H1 (cell line): ENCODE results near the gene PSORS1C1. TPM values are rescaled to one million over a fixed set of nuclear protein-coding genes. Genes with fewer than 3 reads are reported as not detected.
"Not testable (repeated sequence)": the region's sequence is repeated elsewhere in the genome, so short reads cannot be mapped to it uniquely, and the experiment has no call there.

ENCODE experiments used
- CTCF ChIA-PET: fragments of 300-600 bp; sonication (Branson Sonifier 250); formaldehyde crosslinking; loops from one replicate; lab custom pipeline; 2021; ENCODE audit not compliant: partially characterized antibody; lab: Charles Lee
- POLR2A ChIA-PET: fragments of 300-600 bp; sonication (Branson Sonifier 250); formaldehyde crosslinking; loops from one replicate; lab custom pipeline; 2021; ENCODE audit warnings: inconsistent platforms; ENCODE audit not compliant: partially characterized antibody; lab: Charles Lee
- DNase-seq, 2 experiments: peaks; one replicate each; pipeline versions ENCODE4 v3.0.0 to v3.0.0-alpha.2; 2010 to 2022; ENCODE audit warnings: low spot score in 2 of 2, low read depth in 1 of 2, mixed read lengths in 1 of 2
- FAIRE-seq: peaks from 2 replicates; lab custom pipeline; 2011; peaks lifted over from hg19 to GRCh38; lab: Jason Lieb, UNC
- H2AFZ ChIP-seq: 2 replicates; pipeline ENCODE4 v1.8.1; 2012; ENCODE audit warnings: low read length, inconsistent platforms
- H2AK5ac ChIP-seq: 2 replicates; pipeline ENCODE4 v1.6.1; 2013; ENCODE audit warnings: low read depth, low read length
- H2BK120ac ChIP-seq: replicated peaks from 2 replicates; pipeline ENCODE3; 2013; ENCODE audit warnings: low read depth, low read length, inconsistent platforms
- H2BK12ac ChIP-seq: 2 replicates; pipeline ENCODE4 v1.6.1; 2013; ENCODE audit warnings: low read depth, low read length
- H2BK15ac ChIP-seq: 2 replicates; pipeline ENCODE4 v1.6.1; 2013; ENCODE audit warnings: low read length
- H2BK20ac ChIP-seq: 2 replicates; pipeline ENCODE4 v1.6.1; 2013; ENCODE audit warnings: low read length
- H2BK5ac ChIP-seq: 2 replicates; pipeline ENCODE4 v1.6.1; 2013; ENCODE audit warnings: low read depth, low read length
- H3K14ac ChIP-seq: 2 replicates; pipeline ENCODE4 v1.6.1; 2013; ENCODE audit warnings: inconsistent platforms; ENCODE audit not compliant: insufficient read length
- H3K18ac ChIP-seq: 2 replicates; pipeline ENCODE4 v1.6.1; 2013; ENCODE audit warnings: low read length; ENCODE audit errors: extremely low read depth
- H3K23ac ChIP-seq: 2 replicates; pipeline ENCODE4 v1.6.1; 2013; ENCODE audit warnings: inconsistent platforms; ENCODE audit not compliant: insufficient read length
- H3K23me2 ChIP-seq: 2 replicates; pipeline ENCODE4 v1.6.1; 2013; ENCODE audit warnings: low read depth, low read length
- H3K27ac ChIP-seq: 2 replicates; pipeline ENCODE4 v1.6.1; 2011; ENCODE audit warnings: low read depth, low read length, inconsistent platforms
- H3K27me3 ChIP-seq, 4 experiments: replicated peaks in 1 of 4; 1 replicate in 1 of 4; 2 replicates in 3 of 4; pipeline versions ENCODE4 v1.6.1 to v1.8.1; 2011 to 2013; ENCODE audit warnings: low read length in 3 of 4, mild to moderate bottlenecking in 3 of 4, inconsistent platforms in 2 of 4, mixed read lengths in 2 of 4, moderate library complexity in 1 of 4; ENCODE audit not compliant: control insufficient read depth in 3 of 4, insufficient read depth in 3 of 4; ENCODE audit errors: extremely low read depth in 1 of 4
- H3K36me3 ChIP-seq, 4 experiments: 2 replicates each; pipeline versions ENCODE4 v1.6.1 to v1.8.1; 2011 to 2013; ENCODE audit warnings: mild to moderate bottlenecking in 4 of 4, low read length in 3 of 4, moderate library complexity in 2 of 4, control low read depth in 1 of 4, inconsistent platforms in 1 of 4; ENCODE audit not compliant: insufficient read depth in 4 of 4, control insufficient read depth in 2 of 4
- H3K4ac ChIP-seq: replicated peaks from 2 replicates; pipeline ENCODE3; 2013; ENCODE audit warnings: low read length, low read depth, mixed read lengths, inconsistent platforms; ENCODE audit not compliant: insufficient read length
- H3K4me1 ChIP-seq, 4 experiments: replicated peaks in 1 of 4; 1 replicate in 1 of 4; 2 replicates in 3 of 4; pipeline versions ENCODE4 v1.6.1 to v1.8.1; 2011 to 2013; ENCODE audit warnings: low read length in 3 of 4, inconsistent platforms in 2 of 4, mixed read lengths in 1 of 4; ENCODE audit not compliant: insufficient read depth in 4 of 4, control insufficient read depth in 3 of 4
- H3K4me2 ChIP-seq, 2 experiments: 2 replicates each; pipeline versions ENCODE4 v1.6.1 to v1.8.1; 2011 to 2013; ENCODE audit warnings: low read depth in 2 of 2, low read length in 2 of 2, control low read depth in 1 of 2, inconsistent platforms in 1 of 2, mild to moderate bottlenecking in 1 of 2; ENCODE audit not compliant: insufficient read depth in 1 of 2
- H3K4me3 ChIP-seq, 4 experiments: fragments of 200-600, 300-600 bp in 1 of 4; sonication (generic), shearing (Covaris generic), sonication (Bioruptor Twin) in 1 of 4; 2 replicates each; pipeline versions ENCODE4 v1.5.1 to v1.8.1; 2011 to 2016; ENCODE audit warnings: low read length in 4 of 4, low read depth in 3 of 4, control low read depth in 2 of 4, inconsistent platforms in 2 of 4, mild to moderate bottlenecking in 2 of 4, mixed read lengths in 1 of 4, moderate library complexity in 1 of 4; ENCODE audit not compliant: insufficient read depth in 2 of 4; ENCODE audit errors: extremely low read depth in 1 of 4
- H3K56ac ChIP-seq: replicated peaks from 2 replicates; pipeline ENCODE3; 2013; ENCODE audit warnings: low read depth, mild to moderate bottlenecking, mixed read lengths, low read length, inconsistent platforms; ENCODE audit not compliant: insufficient read length
- H3K79me1 ChIP-seq: 2 replicates; pipeline ENCODE4 v1.6.1; 2013; ENCODE audit warnings: low read depth, low read length, control low read depth
- H3K79me2 ChIP-seq, 2 experiments: 2 replicates each; pipeline versions ENCODE4 v1.6.1 to v1.8.1; 2012 to 2013; ENCODE audit warnings: low read length in 2 of 2, mild to moderate bottlenecking in 2 of 2, inconsistent platforms in 1 of 2; ENCODE audit not compliant: insufficient read depth in 2 of 2, control insufficient read depth in 1 of 2
- H3K9ac ChIP-seq, 4 experiments: replicated peaks in 1 of 4; 1 replicate in 1 of 4; 2 replicates in 3 of 4; pipeline versions ENCODE4 v1.6.1 to v1.8.1; 2011 to 2013; ENCODE audit warnings: low read depth in 3 of 4, low read length in 3 of 4, control low read depth in 2 of 4, mild to moderate bottlenecking in 2 of 4, moderate library complexity in 2 of 4, inconsistent platforms in 1 of 4; ENCODE audit errors: extremely low read depth in 1 of 4
- H3K9me3 ChIP-seq, 2 experiments: 2 replicates each; pipeline versions ENCODE4 v1.6.1 to v1.8.1; 2012 to 2013; ENCODE audit warnings: mild to moderate bottlenecking in 2 of 2, moderate library complexity in 2 of 2, control low read depth in 1 of 2, inconsistent platforms in 1 of 2, low read depth in 1 of 2, low read length in 1 of 2, mixed read lengths in 1 of 2; ENCODE audit not compliant: insufficient read depth in 2 of 2
- H4K20me1 ChIP-seq, 2 experiments: replicated peaks in 1 of 2; 2 replicates each; pipeline versions ENCODE3 to v1.8.1; 2011 to 2013; ENCODE audit warnings: inconsistent platforms in 2 of 2, low read length in 2 of 2, mild to moderate bottlenecking in 1 of 2; ENCODE audit not compliant: insufficient read depth in 2 of 2, control insufficient read depth in 1 of 2
- H4K5ac ChIP-seq: 2 replicates; pipeline ENCODE4 v1.6.1; 2013; ENCODE audit warnings: low read length, low read depth, mixed read lengths, inconsistent platforms; ENCODE audit not compliant: insufficient read length
- H4K8ac ChIP-seq: 2 replicates; pipeline ENCODE4 v1.8.0; 2013; ENCODE audit warnings: mild to moderate bottlenecking, moderate library complexity, low read length, inconsistent platforms; ENCODE audit not compliant: insufficient read depth; ENCODE audit errors: extremely low read depth
- H4K91ac ChIP-seq: replicated peaks from 2 replicates; pipeline ENCODE3; 2013; ENCODE audit warnings: low read length, mixed read lengths, inconsistent platforms; ENCODE audit not compliant: insufficient read length
- POLR2A ChIP-seq, 2 experiments: IDR thresholded peaks; 1 replicate in 1 of 2; 2 replicates in 1 of 2; pipeline ENCODE4 v1.6.1; 2011; ENCODE audit warnings: low read depth in 2 of 2, low read length in 2 of 2, mild to moderate bottlenecking in 2 of 2; ENCODE audit errors: control extremely low read depth in 1 of 2
- WGBS, 2 experiments: shearing (Covaris generic) in 1 of 2; methylation state at CpG; one replicate each; pipeline versions ENCODE4 v1.1.6 to v1.1.7; 2013 to 2015; ENCODE audit warnings: low lambda C conversion rate in 2 of 2, mixed read lengths in 2 of 2, inconsistent platforms in 1 of 2, low coverage in 1 of 2, missing lambda C conversion rate in 1 of 2; ENCODE audit not compliant: insufficient replicate concordance in 2 of 2, insufficient coverage in 1 of 2, insufficient read length in 1 of 2; ENCODE audit errors: extremely low coverage in 1 of 2, missing lambda C conversion rate in 1 of 2; 5-methylcytosine and 5-hydroxymethylcytosine counted together
- polyA plus RNA-seq, 7 experiments: library from polyadenylated mRNA; depleted of rRNA in 3 of 7; stranded (reverse) in 5 of 7; unstranded in 2 of 7; fragments of >200 nt in 5 of 7; fragments of 200-250 nt in 2 of 7; gene quantifications; 1 replicate in 5 of 7; 2 replicates in 1 of 7; 4 replicates in 1 of 7; pipeline versions ENCODE4 v1.2.1 to v1.2.3, GENCODE V29; 2011 to 2013; ENCODE audit warnings: missing spikeins in 2 of 7, mixed read lengths in 2 of 7
- total RNA-seq: library from RNA; stranded (reverse); fragmentation: NEBNext Ultra II Directional; extraction: Animal tissue kit (Norgen Biotek cat#: 25700); gene quantifications from 2 replicates; pipeline ENCODE4 v1.2.1, GENCODE V29; 2021

Gene PSORS1C1
- total and polyA plus RNA-seq, 2 of the 8 experiments (the other 6 are each of a cell fraction or from before 2014, with no cell fraction given), result 0.12 to 0.52 TPM

DNA sequence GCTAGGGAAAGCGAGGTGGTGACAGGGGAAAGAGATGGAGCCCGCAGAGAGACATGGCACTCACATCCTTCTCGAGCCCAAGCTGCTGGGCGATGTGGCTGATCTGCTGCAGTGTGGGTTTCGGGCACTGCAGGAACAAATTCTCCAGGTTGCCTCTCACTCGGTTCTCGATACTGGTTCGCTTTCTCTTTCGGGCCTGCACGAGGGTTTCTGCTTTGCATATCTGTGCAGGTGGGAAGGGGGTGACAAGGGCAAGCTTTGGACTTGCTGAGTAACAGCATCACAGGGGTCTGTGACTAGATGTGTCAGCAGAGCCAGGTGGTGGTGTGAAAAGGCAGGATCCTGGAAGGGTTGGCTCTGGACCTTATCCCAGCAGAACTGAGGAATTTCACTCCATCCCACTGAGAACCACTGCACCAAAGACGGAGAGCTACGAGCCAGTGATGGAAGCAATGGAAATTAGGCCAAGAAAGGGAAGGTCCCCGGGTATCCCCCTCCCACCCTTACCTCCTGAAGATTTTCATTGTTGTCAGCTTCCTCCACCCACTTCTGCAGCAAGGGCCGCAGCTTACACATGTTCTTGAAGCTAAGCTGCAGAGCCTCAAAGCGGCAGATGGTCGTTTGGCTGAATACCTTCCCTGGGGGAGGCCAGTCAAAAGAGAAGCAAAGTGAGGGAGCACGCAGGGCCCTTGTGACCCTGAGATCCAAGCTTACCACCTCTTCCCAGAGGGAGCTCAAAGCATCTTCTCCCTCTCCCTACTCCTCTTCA lies 50.6 kb downstream of the PSORS1C1 start:
- H3K9ac ChIP-seq, H3K4me3 ChIP-seq, H2BK12ac ChIP-seq, H3K9me3 ChIP-seq, H4K8ac ChIP-seq, H3K4ac ChIP-seq, H2BK15ac ChIP-seq, H2BK20ac ChIP-seq, H3K18ac ChIP-seq, H3K56ac ChIP-seq, H4K5ac ChIP-seq, FAIRE-seq, H2AK5ac ChIP-seq, H3K27me3 ChIP-seq, H3K23me2 ChIP-seq, H3K23ac ChIP-seq, H4K91ac ChIP-seq, H3K27ac ChIP-seq, H3K14ac ChIP-seq, DNase-seq, H3K79me1 ChIP-seq, H2BK120ac ChIP-seq, H2AFZ ChIP-seq: not testable (repeated sequence)
- H3K79me2 ChIP-seq, result peaks cover 23 to 48% of the 10 kb centered on the region in 2 experiments
- peaks cover 14 to 38% (median 23%) of the 10 kb centered on the region in 4 experiments for H3K36me3 ChIP-seq
- peaks cover 0 to 17% (median 4%) of the 10 kb centered on the region in 4 experiments; a peak in 6 of 7 replicates for H3K4me1 ChIP-seq
- TF ChIP-seq POLR2A (IDR thresholded peaks at IDR 0.05; ENCODE audit: control extremely low read depth in 1 of 2, low read depth in 2 of 2, low read length in 2 of 2), result peak in 1 of 2 experiments; percentile 46; a peak in 1 of 3 replicates
- H2BK5ac ChIP-seq, result peak overlapping the region; percentile 80
- ChIA-PET POLR2A (interaction anchor here (0.7 to 68.5 kb wide), 5 partner anchors 3 to 550 kb away, joined by 3 to 2251 read pairs (median 5); partner anchors contain the start of genes CCHCR1, CDSN, POU5F1 and PSORS1C1), CTCF (interaction anchor here (0.6 to 5.9 kb wide), 9 partner anchors 18 to 202 kb away, joined by 3 to 56 read pairs (median 4); partner anchors contain the start of gene C6orf15)
- 87% methylated on average over 12 of the region's 17 CpGs; no CpG with 5 or more reads in 1 of the 2 experiments for WGBS, 2 experiments
- H3K4me2 ChIP-seq, result peak overlapping the region in 1 of 2 experiments; percentile 29; a peak in 1 of 4 replicates
- peaks cover 10 to 22% of the 10 kb centered on the region in 2 experiments for H4K20me1 ChIP-seq
